Effector memory CD8-positive, alpha-beta T cell (primary cell): ENCODE data around the gene INTS1.
"Not testable (repeated sequence)": the region's sequence is repeated elsewhere in the genome, so short reads cannot be mapped to it uniquely, and the experiment has no call there.

Experiments
- ATAC-seq: fragments of 150-1000 bp; cut with Tn5 transposase; replicated peaks from 2 replicates; pipeline ENCODE4 v1.10.0; 2021; ENCODE audit warnings: mild to moderate bottlenecking, moderate library complexity
- DNase-seq, 3 experiments: peaks; one replicate each; pipeline ENCODE4 v3.0.0; 2021
- H3K27ac Mint-ChIP-seq, 2 donors: one replicate each; pipeline ENCODE4 v1.8.0; 2022; ENCODE audit warnings: mild to moderate bottlenecking in 2 of 2, mixed read lengths in 2 of 2, moderate library complexity in 2 of 2
- H3K27me3 Mint-ChIP-seq, 2 donors: one replicate each; pipeline ENCODE4 v1.8.0; 2022; ENCODE audit warnings: mixed read lengths in 2 of 2
- H3K36me3 Mint-ChIP-seq: one replicate; pipeline ENCODE4 v1.8.0; 2022; ENCODE audit warnings: mild to moderate bottlenecking, moderate library complexity, mixed read lengths; ENCODE audit not compliant: insufficient read depth
- H3K4me1 Mint-ChIP-seq, 2 donors: one replicate each; pipeline ENCODE4 v1.8.0; 2022; ENCODE audit warnings: low read depth in 2 of 2, mixed read lengths in 2 of 2
- H3K4me3 Mint-ChIP-seq, 2 donors: one replicate each; pipeline ENCODE4 v1.8.0; 2022; ENCODE audit warnings: mild to moderate bottlenecking in 2 of 2, mixed read lengths in 2 of 2, moderate library complexity in 2 of 2
- H3K9me3 Mint-ChIP-seq, 2 donors: one replicate each; pipeline ENCODE4 v1.8.0; 2022; ENCODE audit warnings: mixed read lengths in 2 of 2

Gene INTS1

GRCh38 chr7:1530946-1531262, 26.7 kb upstream of the INTS1 start:
- DNase-seq (peak in 1 of 3 experiments; percentile 43), ATAC-seq (peak; percentile 50)
- H3K4me1 Mint-ChIP-seq = peaks cover 23 to 27% of the 10 kb centered on the region in 2 donors
- H3K27me3 Mint-ChIP-seq = peaks cover 12 to 15% of the 10 kb centered on the region in 2 donors
- peaks cover 38% of the 10 kb centered on the region for H3K36me3 Mint-ChIP-seq
- no peaks in the 10 kb centered on the region for H3K9me3 Mint-ChIP-seq
- peak overlapping the region in 1 of 2 donors; percentile 90 for H3K4me3 Mint-ChIP-seq
- H3K27ac Mint-ChIP-seq = peak overlapping the region; percentile 97 to 98

GRCh38 chr7:1529383-1530116, 25.4 kb upstream of the INTS1 start:
- Mint-ChIP-seq H3K4me1 (peaks cover 23 to 27% of the 10 kb centered on the region in 2 donors), H3K36me3 (peaks cover 33% of the 10 kb centered on the region), H3K27me3 (peaks cover 20 to 24% of the 10 kb centered on the region in 2 donors), H3K4me3 (peak overlapping the region; percentile 59 to 65), H3K27ac (peak overlapping the region; percentile 66 to 82), H3K9me3 (no peaks in the 10 kb centered on the region)
- DNase-seq = no peak
- ATAC-seq = no peak

GRCh38 chr7:1526271-1526754, 22.1 kb upstream of the INTS1 start:
- DNase-seq (no peak), ATAC-seq (no peak)
- no peak overlapping the region for H3K4me3 Mint-ChIP-seq
- no peaks in the 10 kb centered on the region for H3K9me3 Mint-ChIP-seq
- peaks cover 8% of the 10 kb centered on the region for H3K36me3 Mint-ChIP-seq
- peaks cover 20 to 38% of the 10 kb centered on the region in 2 donors for H3K27me3 Mint-ChIP-seq
- no peak overlapping the region for H3K27ac Mint-ChIP-seq
- peaks cover under 1% of the 10 kb centered on the region in 2 donors for H3K4me1 Mint-ChIP-seq

- ATAC-seq (no peak), DNase-seq (no peak)
- Mint-ChIP-seq H3K4me3 (no peak overlapping the region), H3K36me3 (peaks cover 7% of the 10 kb centered on the region), H3K9me3 (no peaks in the 10 kb centered on the region), H3K27ac (no peak overlapping the region), H3K27me3 (peaks cover 20 to 38% of the 10 kb centered on the region in 2 donors), H3K4me1 (no peaks in the 10 kb centered on the region)
Observed at GRCh38 chr7:1525409-1525808, 21.2 kb upstream of the INTS1 start.

GRCh38 chr7:1523844-1524243, 19.7 kb upstream of the INTS1 start:
- Mint-ChIP-seq H3K27ac (peak overlapping the region in 1 of 2 donors; percentile 46), H3K4me1 (no peaks in the 10 kb centered on the region), H3K27me3 (peaks cover 20 to 45% of the 10 kb centered on the region in 2 donors), H3K36me3 (peaks cover 3% of the 10 kb centered on the region), H3K4me3 (no peak overlapping the region), H3K9me3 (peaks cover 0 to 3% of the 10 kb centered on the region in 2 donors)
- DNase-seq (no peak), ATAC-seq (no peak)

- DNase-seq (no peak), ATAC-seq (no peak)
- Mint-ChIP-seq H3K4me1 (no peaks in the 10 kb centered on the region), H3K36me3 (peaks cover 3% of the 10 kb centered on the region), H3K27ac (no peak overlapping the region), H3K4me3 (no peak overlapping the region), H3K9me3 (peaks cover 0 to 3% of the 10 kb centered on the region in 2 donors), H3K27me3 (peaks cover 20 to 47% of the 10 kb centered on the region in 2 donors)
Observed at GRCh38 chr7:1523208-1523607, 19.0 kb upstream of the INTS1 start.

- peaks cover 0 to 3% of the 10 kb centered on the region in 2 donors for H3K9me3 Mint-ChIP-seq
- ATAC-seq = peak; percentile 40
- no peak overlapping the region for H3K4me3 Mint-ChIP-seq
- H3K27ac Mint-ChIP-seq = no peak overlapping the region
- no peak for DNase-seq
- H3K36me3 Mint-ChIP-seq = peaks cover 3% of the 10 kb centered on the region
- no peaks in the 10 kb centered on the region for H3K4me1 Mint-ChIP-seq
- peaks cover 14 to 37% of the 10 kb centered on the region in 2 donors for H3K27me3 Mint-ChIP-seq
Observed at GRCh38 chr7:1521456-1521855, 17.3 kb upstream of the INTS1 start.

- peaks cover 3% of the 10 kb centered on the region for H3K36me3 Mint-ChIP-seq
- no peak overlapping the region for H3K27ac Mint-ChIP-seq
- no peak overlapping the region for H3K4me3 Mint-ChIP-seq
- peaks cover 0 to 3% of the 10 kb centered on the region in 2 donors for H3K9me3 Mint-ChIP-seq
- peaks cover 7 to 30% of the 10 kb centered on the region in 2 donors for H3K27me3 Mint-ChIP-seq
- H3K4me1 Mint-ChIP-seq = no peaks in the 10 kb centered on the region
- ATAC-seq (no peak), DNase-seq (no peak)
Observed at GRCh38 chr7:1520539-1521234, 16.5 kb upstream of the INTS1 start.

- not testable (repeated sequence) for H3K4me1 Mint-ChIP-seq, H3K9me3 Mint-ChIP-seq, DNase-seq, H3K27ac Mint-ChIP-seq, H3K4me3 Mint-ChIP-seq, ATAC-seq, H3K36me3 Mint-ChIP-seq
- peaks cover 0 to 22% of the 10 kb centered on the region in 2 donors for H3K27me3 Mint-ChIP-seq
Observed at GRCh38 chr7:1519322-1519922, 15.2 kb upstream of the INTS1 start.

GRCh38 chr7:1516586-1517251, 12.5 kb upstream of the INTS1 start:
- ATAC-seq (no peak), DNase-seq (no peak)
- Mint-ChIP-seq H3K27me3 (peaks cover 4 to 13% of the 10 kb centered on the region in 2 donors), H3K4me3 (no peak overlapping the region), H3K4me1 (peaks cover 5 to 8% of the 10 kb centered on the region in 2 donors), H3K9me3 (peaks cover 0 to 3% of the 10 kb centered on the region in 2 donors), H3K27ac (no peak overlapping the region), H3K36me3 (no peaks in the 10 kb centered on the region)

GRCh38 chr7:1515509-1515967, 11.3 kb upstream of the INTS1 start:
- not testable (repeated sequence) for H3K4me3 Mint-ChIP-seq, H3K9me3 Mint-ChIP-seq, DNase-seq, H3K27ac Mint-ChIP-seq, H3K36me3 Mint-ChIP-seq, H3K4me1 Mint-ChIP-seq, ATAC-seq
- H3K27me3 Mint-ChIP-seq = peaks cover 7 to 25% of the 10 kb centered on the region in 2 donors

GRCh38 chr7:1514995-1515401, 10.8 kb upstream of the INTS1 start:
- no peaks in the 10 kb centered on the region for H3K36me3 Mint-ChIP-seq
- H3K9me3 Mint-ChIP-seq = peaks cover 0 to 3% of the 10 kb centered on the region in 2 donors
- H3K4me1 Mint-ChIP-seq = peaks cover 5 to 8% of the 10 kb centered on the region in 2 donors
- no peak for DNase-seq
- ATAC-seq = no peak
- H3K27me3 Mint-ChIP-seq = peaks cover 7 to 27% of the 10 kb centered on the region in 2 donors
- H3K4me3 Mint-ChIP-seq = no peak overlapping the region
- H3K27ac Mint-ChIP-seq = no peak overlapping the region

GRCh38 chr7:1514407-1514806, 10.2 kb upstream of the INTS1 start:
- H3K27ac Mint-ChIP-seq = no peak overlapping the region
- peaks cover 7 to 29% of the 10 kb centered on the region in 2 donors for H3K27me3 Mint-ChIP-seq
- DNase-seq = no peak
- H3K4me3 Mint-ChIP-seq = no peak overlapping the region
- peaks cover 5 to 8% of the 10 kb centered on the region in 2 donors for H3K4me1 Mint-ChIP-seq
- ATAC-seq = no peak
- H3K36me3 Mint-ChIP-seq = no peaks in the 10 kb centered on the region
- peaks cover 0 to 3% of the 10 kb centered on the region in 2 donors for H3K9me3 Mint-ChIP-seq
